HG02840 (cell line): Measurements from ENCODE around the gene REPS2.

Source experiments
- ATAC-seq: cut with Tn5 transposase; IDR thresholded peaks from one replicate; pipeline ENCODE4 v1.9.1; 2021; ENCODE audit warnings: mild to moderate bottlenecking, moderate library complexity, moderate number of reproducible peaks; ENCODE audit not compliant: unreplicated experiment, low FRiP score

The REPS2 gene

GRCh38 chrX:17031827-17032226, 85.4 kb downstream of the REPS2 start:
- no peak for ATAC-seq

- no peak for ATAC-seq
Measured at GRCh38 chrX:17032351-17032750, 85.9 kb downstream of the REPS2 start.

- ATAC-seq, result no peak
Measured at GRCh38 chrX:17033225-17033624, 86.8 kb downstream of the REPS2 start.

GRCh38 chrX:17035111-17035510, 88.7 kb downstream of the REPS2 start:
- no peak for ATAC-seq

- no peak for ATAC-seq
Measured at GRCh38 chrX:17036171-17036961, 89.9 kb downstream of the REPS2 start.

DNA sequence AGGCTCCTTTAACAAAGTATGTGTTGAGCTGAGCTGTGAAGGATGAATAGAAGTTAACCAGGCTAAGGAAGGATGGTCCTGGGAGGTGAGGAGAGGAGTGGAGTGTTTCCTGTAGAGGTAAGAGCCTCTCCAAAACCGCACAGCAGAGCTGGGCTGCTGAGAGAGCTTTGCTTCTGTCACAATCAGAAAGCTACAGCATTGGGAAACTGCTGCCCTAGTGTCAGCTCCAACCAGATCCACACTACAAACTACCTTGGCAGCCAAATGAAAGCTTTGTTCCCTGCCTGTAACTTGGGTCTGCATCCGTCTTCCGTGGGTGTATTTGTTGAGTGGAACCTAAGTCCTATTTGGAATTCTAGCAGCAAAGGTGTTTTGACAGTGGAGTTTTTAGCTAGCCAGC, 91.8 kb downstream of the REPS2 start:
- ATAC-seq, result no peak

- no peak for ATAC-seq
Measured at GRCh38 chrX:17038681-17039161, 92.3 kb downstream of the REPS2 start.

GRCh38 chrX:17039826-17040225, 93.4 kb downstream of the REPS2 start:
- ATAC-seq, result no peak

GRCh38 chrX:17040711-17041110, 94.3 kb downstream of the REPS2 start:
- ATAC-seq, result no peak

GRCh38 chrX:17042037-17042436, 95.6 kb downstream of the REPS2 start:
- ATAC-seq, result no peak

- no peak for ATAC-seq
Measured at GRCh38 chrX:17046478-17047097, 100.1 kb downstream of the REPS2 start.

GRCh38 chrX:17047224-17047623, 100.8 kb downstream of the REPS2 start:
- no peak for ATAC-seq

GRCh38 chrX:17052210-17052609, 105.8 kb downstream of the REPS2 start:
- ATAC-seq, result no peak

DNA sequence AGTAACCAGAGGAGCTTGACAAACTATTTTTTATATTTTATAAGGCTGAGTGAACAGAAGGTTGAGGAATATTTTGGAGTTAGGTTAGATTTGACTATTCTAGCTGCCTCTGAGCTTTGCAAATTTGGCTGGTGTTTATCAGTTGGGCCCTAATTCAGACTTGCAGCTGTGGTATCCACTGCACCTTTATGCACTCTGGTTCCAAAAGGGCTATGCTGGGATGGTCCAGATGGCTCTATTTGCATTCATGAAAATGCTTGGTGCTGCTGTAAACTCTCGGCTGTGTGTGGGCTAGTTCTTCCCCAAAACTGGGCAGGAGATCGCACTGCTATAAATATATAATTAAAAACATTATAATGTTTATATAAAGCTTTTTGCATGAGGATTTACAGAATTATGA, 106.3 kb downstream of the REPS2 start:
- no peak for ATAC-seq

GRCh38 chrX:17053502-17053901, 107.0 kb downstream of the REPS2 start:
- ATAC-seq, result no peak

DNA sequence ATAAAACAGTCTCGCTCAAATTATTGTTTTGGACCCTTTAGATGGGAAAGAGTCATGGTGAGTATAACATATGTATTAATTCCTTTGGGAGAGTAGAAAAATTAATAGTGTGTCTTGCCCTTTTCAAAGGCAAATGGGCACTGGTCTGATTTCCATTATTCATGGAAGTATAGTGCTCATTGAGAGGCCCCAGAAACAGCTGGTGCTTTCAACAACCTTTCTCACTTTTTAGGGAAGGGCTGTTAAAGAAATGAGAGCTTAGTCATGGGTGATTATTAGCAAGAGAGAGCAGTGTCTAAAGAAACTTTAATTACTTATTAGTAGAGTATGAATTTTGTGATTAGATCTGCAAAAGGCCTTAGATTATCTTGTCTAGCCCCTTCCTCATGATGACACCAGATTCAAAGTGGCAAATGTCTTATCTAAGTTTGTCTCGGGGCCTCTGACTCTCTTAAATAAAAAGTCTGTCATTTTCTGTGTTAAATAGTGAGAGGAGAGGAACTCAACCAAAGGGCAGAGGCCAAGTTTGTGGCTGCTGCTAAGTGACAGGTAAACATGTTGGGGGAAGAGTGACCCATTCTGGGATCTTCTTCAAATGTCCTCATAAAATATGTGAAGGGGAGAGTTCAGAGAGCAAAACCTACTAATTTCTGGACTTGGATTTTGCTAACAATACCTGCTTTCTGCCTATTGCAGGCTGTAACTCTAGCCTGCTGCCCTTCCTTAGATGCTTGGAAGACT, 110.6 kb downstream of the REPS2 start:
- no peak for ATAC-seq

- no peak for ATAC-seq
Measured at GRCh38 chrX:17062065-17062464, 115.6 kb downstream of the REPS2 start.

DNA sequence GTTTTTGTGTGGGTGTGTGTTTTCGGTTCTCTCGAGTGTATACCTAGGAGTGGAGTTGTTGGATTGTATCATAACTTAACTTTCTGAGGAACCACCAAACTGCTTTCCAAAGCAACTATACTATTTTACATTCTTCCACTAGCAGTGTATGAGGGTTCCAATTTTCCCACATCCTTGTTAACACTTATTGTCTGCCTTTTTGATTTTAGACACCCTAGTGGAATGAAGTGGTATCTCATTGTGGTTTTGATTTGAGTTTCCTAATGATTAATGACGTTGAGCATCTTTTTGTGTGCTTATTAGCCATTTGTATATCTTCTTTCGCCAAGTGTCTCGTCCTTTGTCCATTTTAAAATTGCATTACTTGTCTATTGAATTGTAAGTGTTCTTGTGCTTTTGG, 118.6 kb downstream of the REPS2 start:
- ATAC-seq, result no peak

GRCh38 chrX:17067534-17067933, 121.1 kb downstream of the REPS2 start:
- ATAC-seq, result no peak

DNA sequence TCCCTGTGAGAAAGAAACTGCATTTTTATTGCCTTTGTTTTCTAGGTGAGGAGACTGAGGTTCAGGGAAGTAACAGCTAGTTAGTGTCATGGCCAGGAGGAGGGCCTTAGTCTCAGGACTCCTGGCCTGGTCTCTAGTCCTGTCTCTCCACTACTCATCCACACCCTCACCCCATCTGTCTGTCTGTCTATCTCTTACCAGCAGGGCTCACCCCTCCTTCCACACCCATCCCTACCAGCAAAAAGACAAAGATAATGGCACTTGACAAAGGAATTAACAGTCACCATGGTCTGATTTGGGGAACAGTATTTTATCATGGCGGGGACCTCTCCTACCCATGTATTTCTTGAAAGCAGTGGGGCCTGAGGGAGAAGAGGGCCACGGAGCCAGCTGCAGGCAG, 125.8 kb downstream of the REPS2 start:
- no peak for ATAC-seq

GRCh38 chrX:17072721-17073230, 126.3 kb downstream of the REPS2 start:
- no peak for ATAC-seq
